GM12892 (cell line): ENCODE results near the gene ADIG.
"Not testable (repeated sequence)": the region's sequence is repeated elsewhere in the genome, so short reads cannot be mapped to it uniquely, and the experiment has no call there.

Experiments
- DNase-seq: peaks from one replicate; pipeline ENCODE4 v3.0.0; 2011; ENCODE audit not compliant: insufficient read length
- FAIRE-seq: peaks from 2 replicates; lab custom pipeline; 2011; peaks lifted over from hg19 to GRCh38; lab: Jason Lieb, UNC
- POLR2A ChIP-seq: IDR thresholded peaks from 2 replicates; pipeline ENCODE4 v1.6.1; 2011; ENCODE audit warnings: low read depth, low read length, control low read depth
- POLR2AphosphoS5 ChIP-seq: IDR thresholded peaks from 2 replicates; pipeline ENCODE4 v1.6.1; 2011; ENCODE audit warnings: low read depth, low read length, control low read depth
- TAF1 ChIP-seq: IDR thresholded peaks from 2 replicates; pipeline ENCODE4 v1.6.1; 2011; ENCODE audit warnings: low read depth, mild to moderate bottlenecking, control low read depth, low read length, borderline replicate concordance

The ADIG gene

DNA sequence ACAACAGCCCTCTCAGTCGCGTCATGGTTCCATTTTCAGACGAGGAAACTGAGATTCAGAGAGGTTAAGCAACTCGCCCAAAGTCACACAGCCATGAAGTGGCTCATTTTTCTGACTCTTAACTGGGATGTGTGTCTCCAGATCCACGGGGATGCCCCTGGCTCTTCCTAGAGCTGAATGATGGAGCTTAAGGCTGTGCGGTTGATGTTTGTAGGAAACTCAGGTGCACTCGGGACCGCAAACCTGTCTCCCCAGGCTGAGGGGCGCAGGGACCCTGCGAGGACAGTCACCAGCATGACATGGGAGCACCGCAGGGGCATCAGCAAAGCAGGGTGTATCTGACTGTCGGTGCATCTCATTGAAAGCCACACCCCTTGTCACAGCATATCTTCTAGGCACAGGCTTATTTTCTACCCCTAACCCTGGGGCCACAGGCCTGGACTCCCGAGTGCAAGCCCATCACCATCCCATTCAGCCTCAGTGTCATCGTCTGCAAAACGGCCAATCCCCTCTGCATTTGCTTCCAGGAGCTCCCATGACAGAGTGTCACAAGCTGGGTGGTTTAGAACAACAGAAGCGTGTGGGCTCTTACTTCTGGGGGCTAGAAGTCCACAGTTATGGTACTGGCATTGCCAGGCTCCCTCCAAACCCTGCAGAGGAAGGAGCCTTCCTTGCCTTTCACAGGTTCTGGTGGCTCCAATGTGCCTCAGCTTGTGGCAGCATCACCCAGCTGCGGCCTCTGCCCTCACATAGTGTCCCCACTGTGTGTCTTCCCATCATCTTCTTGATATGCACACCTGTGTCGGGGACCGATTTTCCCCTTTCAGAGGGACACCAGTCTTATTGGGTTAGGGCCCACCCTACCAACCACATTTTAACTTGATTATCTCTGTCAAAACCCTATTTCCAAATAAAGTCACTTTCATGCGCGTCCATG lies 10.7 kb downstream of the ADIG start:
- TF ChIP-seq POLR2AphosphoS5, result no peak
- TF ChIP-seq POLR2A, result no peak
- TF ChIP-seq TAF1, result no peak
- no peak for DNase-seq
- FAIRE-seq, result no peak

DNA sequence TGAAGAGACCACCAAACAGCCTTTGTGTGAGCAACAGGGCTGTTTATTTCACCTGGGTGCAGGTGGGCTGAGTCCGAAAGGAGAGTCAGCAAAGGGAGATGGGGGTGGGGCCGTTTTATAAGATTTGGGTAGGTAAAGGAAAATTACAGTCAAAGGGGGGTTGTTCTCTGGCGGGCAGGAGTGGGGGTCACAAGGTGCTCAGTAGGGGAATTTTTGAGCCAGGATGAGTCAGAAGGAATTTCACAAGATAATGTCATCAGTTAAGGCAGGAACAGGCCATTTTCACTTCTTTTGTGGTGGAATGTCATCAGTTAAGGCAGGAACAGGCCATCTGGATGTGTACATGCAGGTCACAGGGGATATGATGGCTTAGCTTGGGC lies 11.4 kb downstream of the ADIG start:
- DNase-seq, FAIRE-seq: not testable (repeated sequence)

DNA sequence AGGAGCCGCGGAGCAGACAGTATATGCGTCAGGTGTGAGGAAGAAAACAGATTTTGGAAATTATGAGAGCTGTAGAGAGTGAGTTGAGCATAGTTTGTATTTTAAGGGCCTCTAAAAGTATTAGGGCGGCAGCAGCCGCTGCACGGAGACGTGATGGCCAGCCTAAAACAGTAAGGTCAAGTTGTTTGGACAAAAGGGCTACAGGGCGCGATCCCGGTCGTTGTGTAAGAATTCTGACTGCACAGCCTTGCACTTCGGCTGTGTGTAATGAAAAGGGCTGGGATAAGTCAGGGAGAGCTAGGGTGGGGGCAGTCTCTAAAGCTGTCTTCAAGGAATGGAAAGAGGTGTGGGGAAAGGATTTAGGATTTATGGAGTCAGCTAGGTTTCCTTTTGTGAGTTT lies 13.3 kb downstream of the ADIG start:
- FAIRE-seq, DNase-seq: not testable (repeated sequence)

DNA sequence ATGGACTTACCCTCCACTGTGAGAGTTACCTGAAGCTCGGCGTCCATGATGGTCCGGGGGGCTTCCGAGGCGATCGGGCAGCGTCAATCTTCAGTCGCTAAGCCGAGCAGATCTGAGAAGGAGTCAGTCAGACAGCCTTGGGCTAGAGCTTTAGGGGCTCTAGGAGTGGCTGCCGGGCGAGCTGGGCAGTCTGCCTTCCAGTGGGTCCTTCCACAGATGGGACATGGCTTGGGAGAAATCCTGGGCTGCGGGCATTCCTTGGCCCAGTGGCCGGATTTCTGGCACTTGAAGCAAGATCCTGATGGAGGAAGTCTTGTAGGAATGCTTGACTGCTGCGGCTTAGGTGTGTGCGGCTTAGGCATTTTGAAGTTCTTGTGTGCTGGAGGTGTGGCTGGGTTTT lies 14.9 kb downstream of the ADIG start:
- DNase-seq, FAIRE-seq: not testable (repeated sequence)

DNA sequence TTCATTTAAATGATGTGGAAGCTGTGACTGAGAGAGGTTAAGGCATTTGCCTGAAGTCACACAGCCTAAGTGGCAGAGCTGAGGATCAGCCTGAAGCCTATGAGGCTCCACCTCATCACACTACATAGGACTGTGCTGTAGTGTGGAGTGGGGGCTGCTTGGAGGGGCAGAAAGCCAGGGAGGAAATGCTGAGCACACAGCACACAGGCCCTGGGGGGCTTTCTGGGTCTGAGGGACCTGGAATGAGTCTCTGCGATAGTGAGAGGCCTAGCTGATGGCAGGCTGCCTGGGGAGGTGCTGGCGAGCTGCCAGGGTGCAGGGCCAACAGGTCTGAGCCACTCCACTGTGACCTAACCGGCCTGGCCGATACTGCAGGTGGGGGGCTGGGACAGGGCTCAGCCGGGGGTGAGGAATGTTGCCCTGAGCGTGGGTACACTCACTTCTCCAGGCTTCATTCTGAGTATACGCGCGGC lies 18.4 kb downstream of the ADIG start:
- DNase-seq (no peak), FAIRE-seq (no peak)
- TF ChIP-seq POLR2AphosphoS5 (no peak), TAF1 (no peak), POLR2A (no peak)

DNA sequence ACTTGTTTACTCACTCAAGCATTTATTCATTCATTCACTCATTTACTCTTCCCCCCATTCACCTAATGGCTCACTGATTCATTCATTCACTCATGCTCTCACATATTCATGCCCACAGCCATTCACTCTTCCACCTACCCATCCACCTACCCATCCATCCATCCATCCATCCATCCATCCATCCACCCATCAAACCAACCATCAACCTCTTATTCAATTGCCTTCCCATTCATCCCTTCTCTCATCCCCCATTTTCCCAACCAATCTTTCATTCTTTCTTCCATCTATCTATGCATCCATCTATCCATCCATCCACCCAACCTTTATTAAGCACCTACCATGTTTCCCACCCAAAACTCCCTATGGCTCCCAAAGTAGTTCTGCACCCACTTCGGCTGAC lies 19.1 kb downstream of the ADIG start:
- DNase-seq (no peak), FAIRE-seq (no peak)

DNA sequence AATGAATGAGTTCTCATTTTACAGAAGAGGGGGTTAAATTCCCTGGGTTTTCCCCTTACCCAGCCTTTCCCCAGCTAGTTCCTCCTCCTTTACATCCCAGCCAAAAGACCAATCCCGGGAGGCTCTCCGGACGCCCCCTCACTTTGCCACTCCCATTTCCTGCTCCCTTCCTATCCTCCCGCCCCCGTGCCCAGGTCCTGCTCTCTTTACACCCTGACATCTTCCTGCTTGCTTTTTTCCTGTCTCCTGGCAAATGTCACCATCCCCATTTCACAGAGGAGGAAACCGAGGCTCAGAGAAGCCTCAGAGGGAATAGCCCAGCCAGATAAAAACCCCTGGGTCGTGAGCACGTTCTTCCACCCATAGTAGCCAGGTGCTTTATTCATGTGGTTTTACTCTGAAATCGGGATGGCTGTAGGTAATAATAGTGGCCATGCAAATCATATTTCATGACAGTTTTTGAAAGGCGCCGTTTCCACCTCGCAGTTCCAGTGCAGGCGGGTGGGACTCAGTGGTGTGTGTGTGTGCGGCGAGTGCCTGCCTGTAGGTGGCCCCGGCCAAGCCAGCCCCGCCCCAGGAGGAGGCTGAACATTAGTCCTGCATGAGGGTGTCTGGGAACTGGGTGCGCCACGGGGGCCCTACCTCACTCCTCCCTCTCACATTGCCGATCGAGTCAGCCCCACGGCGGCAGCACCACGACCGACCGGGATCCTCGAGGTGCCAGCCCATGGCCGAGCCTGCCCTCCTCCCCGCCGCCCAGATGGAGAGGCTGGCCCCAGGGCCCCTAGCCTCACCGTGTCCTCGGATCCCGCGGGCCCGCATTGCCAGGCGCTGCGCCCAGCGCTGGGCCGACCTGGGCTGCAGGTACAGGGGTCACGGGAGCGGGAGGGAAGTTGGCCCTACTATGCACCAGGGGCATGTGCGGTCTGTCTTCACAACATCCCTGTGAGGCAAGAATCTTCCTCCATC lies 20.5 kb downstream of the ADIG start, which contains the start of gene ARHGAP40:
Gene ARHGAP40 (plus strand): TSS at position 594 of the 969 bp plus-strand sequence.
- TF ChIP-seq POLR2A (no peak), TAF1 (no peak), POLR2AphosphoS5 (no peak)
- FAIRE-seq, result peak; percentile 38
- peak; percentile 29 for DNase-seq

More for the DNA sequence above, 19.1 kb downstream of the ADIG start:
- TF ChIP-seq POLR2A, result no peak
- TF ChIP-seq POLR2AphosphoS5, result no peak
- no peak for TF ChIP-seq TAF1

DNA sequence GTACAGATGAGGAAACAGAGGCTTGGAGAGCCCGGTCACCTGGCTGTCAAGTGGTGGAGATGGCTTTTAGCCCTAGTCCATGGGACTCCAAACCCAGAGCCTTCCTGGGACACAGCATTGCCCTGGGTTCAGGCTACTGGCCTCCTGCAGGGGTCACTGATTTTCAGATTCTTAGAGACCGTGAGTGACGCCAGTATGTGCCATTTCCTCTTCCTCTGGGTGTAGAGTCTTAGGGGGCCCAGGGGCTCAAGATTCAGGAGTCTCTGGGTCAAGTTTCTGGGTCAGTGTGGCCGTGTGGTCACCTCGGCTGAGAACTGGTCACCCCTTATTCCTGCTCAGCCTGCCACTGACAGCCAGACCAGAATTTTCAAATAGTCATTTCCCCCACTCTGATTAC lies 21.2 kb downstream of the ADIG start:
- DNase-seq (no peak), FAIRE-seq (no peak)
- TF ChIP-seq POLR2A, result no peak
- TF ChIP-seq POLR2AphosphoS5, result no peak
- no peak for TF ChIP-seq TAF1

DNA sequence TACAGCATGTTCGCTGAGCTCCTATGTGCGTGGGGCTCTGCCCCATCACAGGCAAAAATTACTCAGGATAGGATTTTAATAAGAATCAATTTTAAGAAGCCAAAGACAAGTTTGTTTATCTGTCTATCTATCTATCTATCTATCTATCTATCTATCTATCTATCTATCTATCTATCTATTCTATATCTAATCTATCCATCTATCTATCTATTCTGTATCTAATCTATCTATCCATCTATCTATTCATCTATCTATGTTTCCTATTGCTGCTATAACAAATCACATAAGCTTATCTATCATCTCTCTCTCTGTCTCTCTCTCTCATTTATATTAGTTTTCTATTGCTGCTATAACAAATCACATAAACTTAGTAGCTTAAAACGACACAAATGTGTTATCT lies 22.3 kb downstream of the ADIG start:
- no peak for FAIRE-seq

DNA sequence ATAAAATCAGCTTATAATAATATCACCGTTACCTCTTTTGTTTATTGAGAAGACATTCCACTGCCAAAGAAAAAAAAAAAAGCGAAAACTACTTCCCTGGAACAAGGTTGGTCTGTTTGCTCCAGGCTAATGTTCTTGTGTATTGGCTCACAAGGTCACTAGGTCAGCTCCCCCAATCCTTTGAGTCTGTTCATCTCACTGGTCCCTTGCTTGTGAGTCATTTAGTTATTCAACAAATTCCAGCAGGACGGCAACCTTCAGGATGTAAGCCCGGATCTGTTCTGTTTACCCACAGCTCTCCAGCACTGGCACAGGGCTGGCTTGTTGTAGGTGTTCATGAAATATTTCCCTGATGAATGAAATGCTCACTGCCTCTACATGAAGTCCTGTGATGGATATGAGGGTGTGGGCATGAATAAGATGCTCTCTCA lies 23.9 kb downstream of the ADIG start:
- DNase-seq (no peak), FAIRE-seq (no peak)
- TF ChIP-seq POLR2AphosphoS5 (no peak), POLR2A (no peak), TAF1 (no peak)

More for the DNA sequence above, 22.3 kb downstream of the ADIG start:
- TF ChIP-seq POLR2A (no peak), TAF1 (no peak), POLR2AphosphoS5 (no peak)
- DNase-seq, result no peak

DNA sequence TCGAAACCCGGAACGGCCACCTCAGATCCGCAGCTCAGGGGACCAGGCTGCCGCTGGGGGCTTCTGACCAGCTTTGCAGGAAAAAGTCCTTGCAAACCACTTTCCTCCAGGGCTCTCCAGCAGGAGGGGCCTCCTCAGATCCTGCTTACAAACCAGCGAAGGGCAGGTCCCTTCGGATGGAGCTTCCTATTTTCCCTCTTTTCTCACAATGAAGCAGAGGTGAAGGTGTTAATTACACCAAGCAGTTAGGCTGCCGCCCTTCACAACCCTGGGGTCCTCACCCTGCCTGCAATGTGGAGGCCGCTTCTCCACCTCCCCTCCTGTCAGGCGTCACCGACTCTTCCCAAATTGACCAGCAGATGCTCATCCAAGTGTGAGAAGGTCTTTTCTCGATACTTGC lies 26.4 kb downstream of the ADIG start:
- TF ChIP-seq TAF1 (no peak), POLR2A (no peak), POLR2AphosphoS5 (no peak)
- no peak for DNase-seq
- no peak for FAIRE-seq

DNA sequence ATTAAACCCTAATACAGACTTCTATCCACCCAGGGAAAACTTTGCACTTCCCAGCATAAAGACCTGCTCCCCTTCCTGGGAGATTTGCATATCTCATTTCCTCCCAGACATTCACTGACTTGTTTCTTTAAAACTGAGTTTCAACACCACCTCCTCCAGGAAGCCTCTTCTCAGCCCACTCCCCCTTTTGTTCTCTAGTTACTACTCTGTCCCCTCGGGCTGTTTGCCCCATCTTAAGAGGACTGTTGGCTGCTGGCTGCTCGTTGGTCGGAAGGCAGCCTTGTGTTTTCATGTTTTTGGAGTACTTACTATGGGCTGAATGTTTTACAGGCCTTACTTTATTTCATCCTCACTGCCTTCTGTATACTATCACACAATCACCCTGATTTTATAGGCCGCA lies 27.2 kb downstream of the ADIG start:
- no peak for DNase-seq
- TF ChIP-seq TAF1 (no peak), POLR2AphosphoS5 (no peak), POLR2A (no peak)
- FAIRE-seq, result no peak
